NCI-H1417 treated with DMSO at 0.1 percent for 48 hours (cell line): Measurements from ENCODE around the gene MST1.
"Not testable (repeated sequence)": the region's sequence is repeated elsewhere in the genome, so short reads cannot be mapped to it uniquely, and the experiment has no call there.

Experiments
- DNase-seq: peaks from one replicate; lab custom pipeline; 2025; lab: John Stamatoyannopoulos, UW

MST1 gene

GRCh38 chr3:49700453-49701128 lies 11.3 kb upstream of the MST1 start:
- DNase-seq, result no peak

- no peak for DNase-seq
Observed at GRCh38 chr3:49700014-49700413, 10.7 kb upstream of the MST1 start.

- DNase-seq, result no peak
Observed at GRCh38 chr3:49699281-49699979, 10.2 kb upstream of the MST1 start.

- DNase-seq, result not testable (repeated sequence)
Observed at GRCh38 chr3:49695350-49696015, 6.2 kb upstream of the MST1 start.

- DNase-seq, result not testable (repeated sequence)
Observed at GRCh38 chr3:49694409-49695070, 5.3 kb upstream of the MST1 start.

GRCh38 chr3:49691481-49691880 lies 2.2 kb upstream of the MST1 start:
- not testable (repeated sequence) for DNase-seq

- not testable (repeated sequence) for DNase-seq
Observed at GRCh38 chr3:49690856-49691255, 1.6 kb upstream of the MST1 start.

- DNase-seq, result not testable (repeated sequence)
Observed at GRCh38 chr3:49689908-49690624, 792 bp upstream of the MST1 start.

- not testable (repeated sequence) for DNase-seq
Observed at GRCh38 chr3:49688338-49689045, 782 bp downstream of the MST1 start.

- DNase-seq, result not testable (repeated sequence)
Observed at GRCh38 chr3:49687424-49687795, 1.9 kb downstream of the MST1 start.

GRCh38 chr3:49686769-49687423 lies 2.4 kb downstream of the MST1 start:
- not testable (repeated sequence) for DNase-seq

GRCh38 chr3:49686346-49686745 lies 2.9 kb downstream of the MST1 start:
- DNase-seq, result not testable (repeated sequence)

GRCh38 chr3:49685846-49686245 lies 3.4 kb downstream of the MST1 start:
- DNase-seq, result not testable (repeated sequence)

- DNase-seq, result not testable (repeated sequence)
Observed at GRCh38 chr3:49685103-49685502, 4.2 kb downstream of the MST1 start.

- DNase-seq, result not testable (repeated sequence)
Observed at GRCh38 chr3:49684453-49684852, 4.8 kb downstream of the MST1 start.

- DNase-seq, result no peak
Observed at GRCh38 chr3:49683162-49683561, 6.1 kb downstream of the MST1 start.

GRCh38 chr3:49681543-49681942 lies 7.7 kb downstream of the MST1 start:
- DNase-seq, result no peak

- no peak for DNase-seq
Observed at GRCh38 chr3:49681232-49681522, 8.1 kb downstream of the MST1 start.

- DNase-seq, result no peak
Observed at GRCh38 chr3:49680493-49681231, 8.6 kb downstream of the MST1 start.

- no peak for DNase-seq
Observed at GRCh38 chr3:49675912-49676311, 13.4 kb downstream of the MST1 start.
